ENCODE results near the gene MYO3B.

GRCh38 chr2:170340693-170341068, 162.7 kb downstream of the MYO3B start:
- no peak for TF ChIP-seq CTCF (IDR thresholded peaks at IDR 0.05)
- TF ChIP-seq EZH2 (IDR thresholded peaks at IDR 0.05) = no peak
